NCI-H774 (cell line): ENCODE results near the gene SDF2.
"Not testable (repeated sequence)": the region's sequence is repeated elsewhere in the genome, so short reads cannot be mapped to it uniquely, and the experiment has no call there.

Experiments used
- DNase-seq: peaks from one replicate; lab custom pipeline; 2025; lab: John Stamatoyannopoulos, UW

The SDF2 gene

DNA sequence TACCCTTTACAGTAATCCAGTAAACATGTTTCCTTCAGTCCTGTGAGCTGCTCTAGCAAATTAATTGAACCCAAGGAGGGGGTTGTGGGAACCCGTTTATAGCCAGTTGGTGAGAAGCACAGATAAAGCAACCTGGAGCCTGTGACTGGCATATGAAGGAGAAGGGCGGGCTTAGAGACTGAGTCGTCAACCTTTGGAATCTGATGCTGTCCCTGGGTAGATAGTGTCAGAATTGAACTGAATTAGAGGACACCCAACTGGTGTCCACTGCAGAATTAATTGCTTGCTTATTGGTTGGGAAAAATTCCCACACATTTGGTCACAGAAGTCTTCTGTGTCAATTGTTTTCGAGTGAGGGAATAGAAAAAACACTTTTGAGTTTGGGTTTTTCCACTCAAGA, 34.9 kb downstream of the SDF2 start:
- DNase-seq: no peak

DNA sequence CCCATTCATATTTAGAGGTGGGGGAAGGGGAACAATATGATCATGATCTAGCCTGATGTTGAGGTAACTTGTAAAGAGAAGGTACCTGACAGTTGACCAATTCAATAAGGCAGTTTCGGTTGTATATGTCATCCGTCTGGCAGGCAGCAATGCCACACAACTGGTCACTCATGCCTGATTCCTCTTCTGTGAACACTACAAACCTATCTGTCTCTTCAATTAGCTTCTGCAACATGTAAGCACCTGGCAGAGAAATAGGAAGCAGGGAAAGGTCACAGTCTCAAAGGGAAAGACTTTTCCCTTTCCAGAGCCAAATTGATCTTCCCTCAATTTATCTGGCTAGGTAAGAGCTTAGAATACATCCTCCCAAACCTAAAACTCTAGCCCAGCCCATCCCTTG, 37.6 kb downstream of the SDF2 start:
- no peak for DNase-seq

DNA sequence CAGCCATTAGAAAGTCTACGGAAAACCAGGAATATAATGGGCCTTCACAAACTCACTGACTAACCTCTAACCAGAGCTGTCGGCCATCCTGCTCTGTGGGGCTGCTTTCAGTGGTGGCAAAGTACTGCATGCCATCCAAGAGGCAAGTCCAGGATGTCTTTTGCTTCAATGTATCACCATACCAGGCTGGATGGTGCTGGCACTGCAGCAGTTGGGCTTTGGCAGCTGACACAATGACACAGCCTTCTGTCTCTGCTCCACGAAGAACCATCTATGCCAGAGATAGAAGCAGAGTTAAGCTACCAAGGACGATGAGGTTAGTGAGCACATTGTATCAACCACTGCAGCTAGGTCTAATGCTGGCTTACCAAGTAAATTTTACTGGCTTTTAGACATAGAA, 38.0 kb downstream of the SDF2 start:
- no peak for DNase-seq

DNA sequence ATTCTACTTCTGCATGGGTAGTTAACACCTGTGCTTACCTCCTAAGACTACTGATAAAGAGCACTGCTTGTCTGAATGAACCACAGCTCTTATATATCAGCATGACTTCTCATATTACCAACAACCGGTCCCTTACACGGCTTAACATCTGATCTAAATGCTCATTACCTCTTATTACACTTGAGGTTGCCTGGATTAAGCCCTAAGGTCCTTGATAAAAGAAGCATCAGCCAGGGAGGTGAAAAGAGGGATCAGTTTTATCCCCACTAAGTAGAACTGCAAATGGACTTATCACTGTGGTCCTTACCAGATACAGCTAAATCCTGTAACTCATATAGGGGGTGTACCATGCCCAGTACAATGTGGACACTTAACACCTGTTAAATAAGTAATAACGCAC, 39.5 kb downstream of the SDF2 start:
- DNase-seq: no peak

DNA sequence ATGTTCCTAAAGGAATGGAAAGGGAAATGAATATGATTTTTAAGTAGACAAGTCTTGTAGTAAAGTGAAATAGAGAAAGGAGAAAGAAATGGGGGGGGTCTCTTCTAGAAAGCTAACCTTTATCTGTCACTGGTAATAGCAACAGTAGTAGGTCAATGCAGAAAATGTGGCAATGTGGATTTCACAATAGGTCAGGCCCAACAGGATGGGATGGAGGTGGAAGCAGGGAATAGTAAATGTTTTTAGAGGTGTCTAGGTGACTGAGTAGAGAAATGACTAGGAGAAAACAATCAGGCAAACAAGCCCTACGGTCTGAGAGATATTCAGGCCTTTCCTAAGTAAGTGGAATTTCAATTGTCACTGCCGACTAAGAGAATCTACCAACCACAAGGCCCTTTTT, 41.7 kb downstream of the SDF2 start:
- no peak for DNase-seq

DNA sequence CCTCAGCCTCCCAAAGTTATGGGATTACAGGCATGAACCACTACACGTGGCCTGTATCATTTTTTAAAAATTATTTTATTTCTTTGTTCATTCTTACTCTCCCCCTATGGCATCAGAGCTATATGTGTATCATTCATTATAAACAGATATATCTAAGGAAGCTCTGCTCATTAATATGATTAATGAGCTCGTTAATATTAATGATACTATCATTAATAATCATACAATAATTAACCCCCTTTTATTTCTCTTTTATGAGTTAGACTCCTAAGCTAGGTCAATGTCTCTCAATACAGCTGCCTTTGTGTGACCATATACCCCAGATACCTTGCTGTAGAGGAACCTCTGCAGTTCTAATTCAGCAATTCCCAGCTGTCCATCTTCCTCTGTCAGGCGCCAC, 43.2 kb downstream of the SDF2 start:
- no peak for DNase-seq

DNA sequence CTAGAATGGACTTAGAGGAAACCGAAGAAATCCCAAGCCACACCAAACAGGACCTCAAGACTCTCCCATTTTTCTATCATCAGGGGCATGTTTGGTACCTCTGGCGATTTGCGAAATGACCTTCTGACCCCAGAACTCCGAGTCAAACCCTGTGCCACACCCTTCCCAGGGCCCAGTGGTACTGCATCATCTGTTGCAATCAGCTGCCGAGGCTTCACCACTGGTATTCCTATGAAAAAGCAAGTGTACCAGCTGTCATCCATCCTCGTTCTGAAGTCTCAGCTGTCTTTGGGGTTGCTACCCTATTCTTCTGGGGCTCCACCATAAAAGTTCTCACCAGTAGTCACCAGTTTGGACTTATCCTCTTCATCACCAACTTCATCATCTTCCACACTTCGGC, 45.4 kb downstream of the SDF2 start:
- no peak for DNase-seq

DNA sequence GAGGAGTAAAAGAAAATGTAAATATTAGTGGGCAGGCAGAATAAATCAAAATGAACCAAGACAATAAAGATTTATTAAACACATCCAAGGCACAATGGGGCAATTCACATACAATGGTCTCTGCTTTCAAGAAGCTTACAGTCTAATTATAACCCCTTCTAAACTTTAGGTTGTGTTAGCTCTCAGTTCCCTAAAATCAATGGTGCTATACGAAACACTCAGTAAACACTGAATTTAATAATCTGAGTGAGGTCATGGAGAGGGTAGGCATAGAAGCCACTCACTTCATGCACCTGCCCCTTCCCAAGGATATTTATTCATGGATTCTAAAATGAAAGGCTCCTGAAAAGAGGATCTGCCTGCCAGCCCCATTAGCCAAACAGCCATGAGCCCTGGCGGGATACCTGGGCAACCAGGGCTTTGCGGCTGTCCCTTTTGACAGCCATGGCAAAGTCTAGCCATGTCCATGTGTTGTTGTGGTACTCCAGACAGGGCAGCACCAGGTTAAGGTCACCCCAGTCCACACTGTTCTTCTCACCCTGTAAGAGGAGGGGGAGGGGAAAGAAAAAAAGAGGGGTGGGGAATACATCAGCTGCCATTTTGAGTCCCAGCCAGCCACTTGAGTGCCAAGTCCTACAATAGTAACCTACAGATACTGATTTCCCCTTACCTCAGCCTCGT, 46.3 kb downstream of the SDF2 start:
- peak; percentile 43 for DNase-seq

DNA sequence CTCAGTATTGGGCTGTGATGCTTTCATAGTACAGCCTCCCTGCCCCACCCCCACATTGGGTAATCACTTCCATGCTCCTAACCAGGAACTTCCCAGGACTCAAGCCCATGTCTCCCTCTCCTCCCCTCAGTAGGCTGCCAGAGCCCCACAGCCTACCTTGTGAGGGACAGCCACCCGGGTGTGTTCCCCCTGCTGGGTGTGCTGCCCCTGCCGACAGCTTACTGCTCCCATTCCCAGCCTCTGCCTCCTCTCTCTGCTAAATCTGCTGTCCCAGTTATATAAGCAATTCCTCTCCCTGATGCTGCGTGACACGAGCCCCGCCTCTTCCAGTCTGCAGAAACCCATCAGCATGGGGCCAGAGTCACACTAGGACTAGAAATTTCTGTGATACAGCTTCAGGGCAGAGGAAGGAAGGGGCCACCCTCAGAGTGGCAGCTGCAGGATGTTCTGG, 47.8 kb downstream of the SDF2 start, which contains the start of gene RSKR:
TSS of gene RSKR (minus strand) at position 255 of the 451 bp plus-strand sequence. CDS start at position 231, 24 bp downstream.
- DNase-seq: no peak

DNA sequence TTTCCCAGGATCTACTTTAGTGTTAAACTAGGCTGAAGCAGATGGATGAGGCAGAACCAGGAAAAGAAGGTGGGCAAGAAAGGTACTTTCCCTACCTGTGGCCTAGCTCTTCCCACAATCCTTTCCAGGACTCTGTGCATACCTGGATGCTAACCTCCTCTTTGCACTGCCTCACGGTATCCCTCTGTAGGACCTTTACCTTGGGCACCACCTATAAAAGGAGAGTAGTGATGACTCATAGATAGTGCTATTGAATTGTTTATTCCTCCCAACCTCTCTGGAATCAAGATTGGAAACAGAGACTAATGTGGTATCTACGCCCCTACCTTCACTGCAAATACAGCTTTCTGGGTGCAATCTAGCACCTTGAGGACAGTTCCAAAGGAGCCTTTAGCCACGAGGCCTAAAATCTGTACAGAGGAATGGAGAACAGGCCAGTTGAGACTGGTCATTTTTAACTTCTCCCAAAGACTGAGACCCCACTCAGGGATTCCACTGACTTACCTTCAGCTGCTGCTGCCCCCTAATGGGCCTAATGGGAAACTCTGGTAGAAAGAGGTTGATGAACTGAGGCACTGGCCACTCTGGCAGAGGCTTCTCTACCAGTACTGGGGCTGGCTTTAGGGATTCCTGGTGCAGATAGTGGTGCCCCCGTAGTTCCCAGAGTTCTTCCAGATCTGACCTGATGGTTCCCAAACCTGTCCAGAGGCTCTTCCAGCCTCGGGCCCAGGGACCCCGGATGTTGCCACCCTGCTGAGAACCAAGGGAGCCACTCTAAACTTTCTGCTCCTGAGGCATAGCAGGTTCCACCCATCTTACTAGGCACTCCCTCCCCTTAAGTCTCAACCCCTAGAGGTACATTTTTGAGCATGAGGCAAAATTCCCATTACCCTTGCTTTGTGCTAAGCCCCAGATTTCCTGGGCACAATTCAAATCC, 48.5 kb downstream of the SDF2 start:
- DNase-seq: no peak

DNA sequence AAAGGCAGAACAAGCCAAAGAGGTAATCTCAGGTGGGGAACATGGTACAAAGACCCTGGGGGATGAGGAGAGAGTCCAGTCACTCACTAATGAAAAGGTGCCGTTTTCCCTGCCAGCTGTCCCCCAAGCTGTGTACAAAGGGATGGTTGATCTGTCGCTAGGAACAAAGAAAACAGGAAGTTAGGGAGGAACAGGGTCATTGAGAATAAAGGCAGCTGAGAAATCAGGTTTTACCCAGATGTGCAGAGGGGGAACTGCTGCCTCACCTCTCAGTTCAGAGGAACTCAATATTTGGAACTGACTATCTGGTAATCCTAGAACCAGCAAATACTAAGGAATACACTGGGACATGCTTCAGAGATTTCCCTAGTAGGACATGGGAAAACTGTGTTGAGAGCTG, 49.2 kb downstream of the SDF2 start:
- no peak for DNase-seq

DNA sequence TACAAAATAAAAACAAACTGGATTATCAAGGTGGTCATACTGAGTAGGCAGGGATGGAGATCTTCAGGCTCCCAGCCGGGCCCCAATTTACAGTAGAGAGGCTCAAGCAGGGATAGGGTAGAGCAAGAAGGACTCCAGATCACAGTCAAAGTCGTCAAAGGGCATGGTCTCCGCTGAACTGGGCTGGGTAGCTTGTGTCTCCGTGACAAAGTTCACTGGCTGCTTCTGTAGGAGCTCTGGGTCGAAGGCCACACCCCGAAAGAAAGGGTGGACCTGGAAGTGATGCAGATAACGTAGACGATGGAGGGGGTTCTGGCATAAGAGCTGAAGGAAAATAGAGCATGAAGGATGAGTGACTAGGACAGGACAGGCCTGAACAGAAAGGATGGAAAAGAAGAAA, 51.3 kb downstream of the SDF2 start:
- DNase-seq: no peak

DNA sequence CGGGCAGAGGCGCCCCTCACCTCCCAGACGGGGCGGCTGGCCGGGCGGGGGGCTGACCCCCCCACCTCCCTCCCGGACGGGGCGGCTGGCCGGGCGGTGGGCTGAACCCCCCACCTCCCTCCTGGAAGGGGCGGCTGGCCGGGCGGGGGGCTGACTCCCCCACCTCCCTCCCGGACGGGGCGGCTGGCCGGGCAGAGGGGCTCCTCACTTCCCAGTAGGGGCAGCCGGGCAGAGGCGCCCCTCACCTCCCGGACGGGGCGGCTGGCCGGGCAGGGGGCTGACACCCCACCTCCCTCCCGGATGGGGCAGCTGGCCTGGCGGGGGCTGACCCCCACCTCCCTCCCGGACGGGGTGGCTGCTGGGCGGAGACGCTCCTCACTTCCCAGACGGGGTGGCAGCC, 57.7 kb downstream of the SDF2 start:
- DNase-seq: not testable (repeated sequence)

DNA sequence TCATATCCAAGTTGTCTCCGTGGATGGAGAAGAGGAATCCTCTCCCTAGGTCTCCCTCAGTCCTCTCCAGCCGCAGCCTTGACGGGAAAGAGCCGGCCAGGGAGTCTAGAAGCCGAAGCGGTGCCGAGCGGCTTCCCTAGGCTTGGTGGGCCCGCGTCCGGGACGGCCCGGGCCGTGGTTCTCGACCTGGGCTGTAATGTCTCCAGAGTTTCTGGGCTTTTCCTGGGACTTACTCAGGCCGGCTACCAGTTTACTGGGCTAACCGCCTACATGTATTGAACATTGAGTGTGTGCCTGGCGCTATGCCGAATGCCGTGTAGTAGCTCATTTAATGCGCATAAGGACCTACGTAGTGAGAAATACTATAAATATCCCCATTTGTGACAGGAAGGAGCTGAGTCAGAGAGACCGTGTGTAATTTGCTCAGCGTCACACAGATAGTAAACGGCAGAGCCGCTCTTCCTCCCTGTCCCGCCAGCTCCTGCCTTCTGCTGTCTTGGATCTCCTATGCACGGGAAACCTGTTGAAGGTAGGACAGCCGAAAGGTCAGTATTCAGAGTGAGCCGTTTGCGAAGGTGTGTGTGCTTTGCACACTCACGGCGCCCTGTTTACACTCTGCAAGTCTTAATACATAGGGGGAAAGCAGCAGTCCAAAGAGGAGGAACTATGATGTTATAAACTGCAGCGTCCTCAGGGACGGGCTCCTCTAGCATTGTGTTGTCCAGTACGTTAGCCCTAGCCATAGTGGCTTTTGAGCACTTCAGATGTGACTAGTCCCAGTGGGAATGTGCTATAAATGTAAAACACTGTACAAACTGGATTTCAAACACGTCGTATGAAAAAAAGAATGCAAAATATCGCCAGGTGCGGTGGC, 62.2 kb downstream of the SDF2 start:
- DNase-seq: peak; percentile 76

DNA sequence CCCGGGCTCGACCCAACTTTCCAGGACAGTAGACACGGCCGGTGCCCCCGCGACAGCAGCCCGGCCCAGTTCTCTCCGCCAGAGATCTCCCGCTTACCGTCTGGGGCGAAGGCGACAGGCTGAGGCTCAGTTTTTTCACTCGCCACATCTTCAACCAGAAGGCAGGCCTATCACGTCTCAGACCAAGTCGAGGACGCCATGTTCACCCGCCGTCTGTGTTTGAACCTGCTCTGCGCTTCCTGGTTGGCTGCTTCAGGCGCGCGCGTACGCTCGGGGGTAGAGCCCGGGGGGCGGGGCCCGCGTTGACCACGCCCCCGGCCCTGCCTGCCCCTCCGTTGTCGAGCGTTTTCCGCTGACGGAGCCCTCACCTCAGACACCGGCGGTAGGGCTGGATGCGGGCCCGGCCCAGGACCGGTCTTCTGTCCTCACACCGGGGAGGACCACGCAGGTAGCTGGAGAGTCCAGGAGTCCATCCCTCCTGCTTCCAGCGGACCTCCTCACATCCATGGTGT, 62.9 kb downstream of the SDF2 start, which contains the start of gene SPAG5:
TSS of gene SPAG5 (minus strand) at position 227 of the 512 bp plus-strand sequence. CDS start at position 148, 79 bp downstream.
- peak; percentile 97 for DNase-seq

DNA sequence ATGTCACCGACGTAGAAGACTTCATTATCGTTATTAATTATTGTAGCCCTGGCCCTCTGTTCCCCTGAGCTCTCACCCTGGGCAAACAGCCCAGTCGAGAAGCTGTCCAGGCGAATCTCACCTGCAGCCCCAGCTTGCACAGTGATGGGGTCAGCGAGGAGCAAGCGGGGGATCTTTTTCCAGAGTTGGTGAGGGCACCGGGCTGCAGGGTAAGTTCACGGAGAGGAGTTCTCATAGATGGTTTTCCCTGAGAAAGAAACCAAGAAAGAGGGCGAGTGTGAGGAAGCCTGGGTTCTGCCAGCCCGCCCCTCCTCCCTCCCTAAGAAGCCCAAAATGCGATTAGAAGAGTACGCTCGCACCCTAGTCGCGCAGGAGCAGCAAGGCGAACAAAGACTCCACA, 63.3 kb downstream of the SDF2 start:
- DNase-seq: no peak
